NCI-H187 (cell line): ENCODE results near the gene FICD.
A peak's percentile ranks its signal among the peaks of the same experiment; 100 is the strongest.
"Not testable (repeated sequence)": the region's sequence is repeated elsewhere in the genome, so short reads cannot be mapped to it uniquely, and the experiment has no call there.

Source experiments
- DNase-seq, 2 experiments: peaks; one replicate each; lab custom pipeline; 2025; lab: John Stamatoyannopoulos, UW

Gene FICD

GRCh38 chr12:108514973-108515814, at the start of gene FICD:
Gene FICD, plus strand, starts transcription at chr12:108515277. Its CDS starts 1,696 bp downstream, at chr12:108516973.
- peak; percentile 96 to 100 for DNase-seq

- DNase-seq = no peak
Observed at GRCh38 chr12:108465417-108465816, 49.7 kb upstream of the FICD start.

GRCh38 chr12:108468196-108468968, 46.7 kb upstream of the FICD start:
- no peak for DNase-seq

- no peak for DNase-seq
Observed at GRCh38 chr12:108473400-108474055, 41.5 kb upstream of the FICD start.

GRCh38 chr12:108475396-108475795, 39.7 kb upstream of the FICD start:
- DNase-seq = no peak

GRCh38 chr12:108477055-108477880, 37.8 kb upstream of the FICD start:
- DNase-seq = no peak

- no peak for DNase-seq
Observed at GRCh38 chr12:108477881-108478259, 37.2 kb upstream of the FICD start.

- no peak for DNase-seq
Observed at GRCh38 chr12:108478611-108479206, 36.4 kb upstream of the FICD start.

GRCh38 chr12:108479364-108480070, 35.6 kb upstream of the FICD start:
- DNase-seq = no peak

GRCh38 chr12:108482717-108483212, 32.3 kb upstream of the FICD start:
- no peak for DNase-seq

- no peak for DNase-seq
Observed at GRCh38 chr12:108483213-108484059, 31.6 kb upstream of the FICD start.

- DNase-seq = no peak
Observed at GRCh38 chr12:108484431-108484830, 30.6 kb upstream of the FICD start.

- DNase-seq = no peak
Observed at GRCh38 chr12:108484845-108485244, 30.2 kb upstream of the FICD start.

GRCh38 chr12:108485371-108485770, 29.7 kb upstream of the FICD start:
- not testable (repeated sequence) for DNase-seq

GRCh38 chr12:108487029-108487428, 28.0 kb upstream of the FICD start:
- not testable (repeated sequence) for DNase-seq

- no peak for DNase-seq
Observed at GRCh38 chr12:108491256-108491655, 23.8 kb upstream of the FICD start.

- DNase-seq = peak in 1 of 2 experiments; percentile 31
Observed at GRCh38 chr12:108495054-108495453, 20.0 kb upstream of the FICD start.

- DNase-seq = no peak
Observed at GRCh38 chr12:108495823-108496579, 19.1 kb upstream of the FICD start.

GRCh38 chr12:108498136-108498535, 16.9 kb upstream of the FICD start:
- no peak for DNase-seq
